ENCODE results near the gene SPTB. TPM values are rescaled to one million over a fixed set of nuclear protein-coding genes. Genes with fewer than 3 reads are reported as not detected.

Gene SPTB
- total RNA-seq, 2 experiments from 2014 or later = 0.03 to 0.08 TPM

- Histone ChIP-seq H3K27me3 (ENCODE audit: control insufficient read depth in 1 of 2, insufficient read depth in 2 of 2, low read length in 2 of 2) (peaks cover 12 to 13% of the 10 kb centered on the region in 2 experiments), H3K27ac (ENCODE audit: low read depth in 1 of 2, low read length in 2 of 2) (no peak overlapping the region), H3K4me1 (ENCODE audit: insufficient read depth, low read length) (no peaks in the 10 kb centered on the region), H3K4me3 (ENCODE audit: low read length) (no peak overlapping the region), H3K9me3 (ENCODE audit: control insufficient read depth in 1 of 2, insufficient read depth in 1 of 2, low read length in 2 of 2) (no peaks in the 10 kb centered on the region), H3K36me3 (ENCODE audit: insufficient read depth, low read length) (no peaks in the 10 kb centered on the region)
- H3K4me1 Mint-ChIP-seq (ENCODE audit: low read depth) = no peaks in the 10 kb centered on the region
- ChIA-PET CTCF (no interaction called here), POLR2A (no interaction called here)
- H3K4me3 Mint-ChIP-seq = no peak overlapping the region
- no peaks in the 10 kb centered on the region for H3K36me3 Mint-ChIP-seq (ENCODE audit: low read depth)
- H3K9me3 Mint-ChIP-seq = no peaks in the 10 kb centered on the region
- ATAC-seq (ENCODE audit: poor library complexity) = no peak
- intact Hi-C loops (cut with DNase I, micrococcal nuclease) = no loop called here
- H3K27me3 Mint-ChIP-seq = peaks cover 54% of the 10 kb centered on the region
- no peak for DNase-seq
- no peak for TF ChIP-seq CTCF (IDR thresholded peaks at IDR 0.05)
- no peak overlapping the region for H3K27ac Mint-ChIP-seq
Observed at GRCh38 chr14:64873506-64874219, 6.0 kb downstream of the SPTB start.

- POLR2A ChIA-PET = no interaction called here
- no peak overlapping the region for H3K4me3 ChIP-seq (ENCODE audit: low read length)
- ATAC-seq (ENCODE audit: poor library complexity) (no peak), DNase-seq (no peak)
- no peaks in the 10 kb centered on the region for H3K4me1 ChIP-seq (ENCODE audit: insufficient read depth, low read length)
- H3K9me3 ChIP-seq (ENCODE audit: control insufficient read depth in 1 of 2, insufficient read depth in 1 of 2, low read length in 2 of 2) = no peaks in the 10 kb centered on the region
- H3K27me3 Mint-ChIP-seq = peaks cover 49% of the 10 kb centered on the region
- H3K27ac ChIP-seq (ENCODE audit: low read depth in 1 of 2, low read length in 2 of 2) = no peak overlapping the region
- no peaks in the 10 kb centered on the region for H3K9me3 Mint-ChIP-seq
- no peak overlapping the region for H3K4me3 Mint-ChIP-seq
- peaks cover 0 to 8% of the 10 kb centered on the region in 2 experiments for H3K27me3 ChIP-seq (ENCODE audit: control insufficient read depth in 1 of 2, insufficient read depth in 2 of 2, low read length in 2 of 2)
- intact Hi-C loops (cut with DNase I, micrococcal nuclease) = no loop called here
- no peaks in the 10 kb centered on the region for H3K36me3 ChIP-seq (ENCODE audit: insufficient read depth, low read length)
- no peaks in the 10 kb centered on the region for H3K36me3 Mint-ChIP-seq (ENCODE audit: low read depth)
- no peaks in the 10 kb centered on the region for H3K4me1 Mint-ChIP-seq (ENCODE audit: low read depth)
- CTCF ChIA-PET = no interaction called here
- TF ChIP-seq CTCF (IDR thresholded peaks at IDR 0.05) = no peak
- no peak overlapping the region for H3K27ac Mint-ChIP-seq
Observed at GRCh38 chr14:64871344-64871743, 8.4 kb downstream of the SPTB start.

GRCh38 chr14:64870160-64870559 is 9.5 kb downstream of the SPTB start:
- Mint-ChIP-seq H3K4me3 (no peak overlapping the region), H3K27ac (no peak overlapping the region), H3K4me1 (ENCODE audit: low read depth) (no peaks in the 10 kb centered on the region), H3K36me3 (ENCODE audit: low read depth) (no peaks in the 10 kb centered on the region), H3K27me3 (peaks cover 43% of the 10 kb centered on the region), H3K9me3 (no peaks in the 10 kb centered on the region)
- Histone ChIP-seq H3K9me3 (ENCODE audit: control insufficient read depth in 1 of 2, insufficient read depth in 1 of 2, low read length in 2 of 2) (no peaks in the 10 kb centered on the region), H3K27me3 (ENCODE audit: control insufficient read depth in 1 of 2, insufficient read depth in 2 of 2, low read length in 2 of 2) (peaks cover 0 to 10% of the 10 kb centered on the region in 2 experiments), H3K4me1 (ENCODE audit: insufficient read depth, low read length) (no peaks in the 10 kb centered on the region), H3K4me3 (ENCODE audit: low read length) (no peak overlapping the region), H3K36me3 (ENCODE audit: insufficient read depth, low read length) (no peaks in the 10 kb centered on the region), H3K27ac (ENCODE audit: low read depth in 1 of 2, low read length in 2 of 2) (no peak overlapping the region)
- ChIA-PET POLR2A (no interaction called here), CTCF (no interaction called here)
- DNase-seq (no peak), ATAC-seq (ENCODE audit: poor library complexity) (no peak)
- no peak for TF ChIP-seq CTCF (IDR thresholded peaks at IDR 0.05)
- intact Hi-C loops (cut with DNase I, micrococcal nuclease) = no loop called here

Measured in CD4-positive, alpha-beta T cell (primary cell).